HG02610 (cell line): Measurements from ENCODE around the gene DOK5.

ENCODE experiments used
- ATAC-seq: cut with Tn5 transposase; IDR thresholded peaks from one replicate; pipeline ENCODE4 v1.9.1; 2021; ENCODE audit warnings: mild to moderate bottlenecking, moderate library complexity; ENCODE audit not compliant: unreplicated experiment

The DOK5 gene

GRCh38 chr20:54681869-54682268 lies 206.5 kb downstream of the DOK5 start:
- no peak for ATAC-seq

GRCh38 chr20:54688476-54688875 lies 213.1 kb downstream of the DOK5 start:
- ATAC-seq: no peak

- ATAC-seq: no peak
These were observed 214.9 kb downstream of the DOK5 start for GRCh38 chr20:54690323-54690722.

- ATAC-seq: no peak
These were observed 215.9 kb downstream of the DOK5 start for GRCh38 chr20:54691327-54691726.

GRCh38 chr20:54692168-54692887 lies 216.9 kb downstream of the DOK5 start:
- ATAC-seq: no peak

- no peak for ATAC-seq
These were observed 219.1 kb downstream of the DOK5 start for GRCh38 chr20:54694516-54694915.

- ATAC-seq: no peak
These were observed 223.0 kb downstream of the DOK5 start for GRCh38 chr20:54698373-54698772.
